GM20000 (cell line): ENCODE results near the gene AIP.
A peak's percentile ranks its signal among the peaks of the same experiment; 100 is the strongest.

Experiments
- DNase-seq: peaks from one replicate; pipeline ENCODE4 v3.0.0; 2012; ENCODE audit warnings: low spot score
- TF ChIP-seq, protein P1 (sequence below): IDR thresholded peaks from 2 replicates; pipeline ENCODE4 v1.5.1; 2012; ENCODE audit warnings: mild to moderate bottlenecking, control low read depth; ENCODE audit errors: extremely low read depth, missing control alignments

Gene AIP

DNA sequence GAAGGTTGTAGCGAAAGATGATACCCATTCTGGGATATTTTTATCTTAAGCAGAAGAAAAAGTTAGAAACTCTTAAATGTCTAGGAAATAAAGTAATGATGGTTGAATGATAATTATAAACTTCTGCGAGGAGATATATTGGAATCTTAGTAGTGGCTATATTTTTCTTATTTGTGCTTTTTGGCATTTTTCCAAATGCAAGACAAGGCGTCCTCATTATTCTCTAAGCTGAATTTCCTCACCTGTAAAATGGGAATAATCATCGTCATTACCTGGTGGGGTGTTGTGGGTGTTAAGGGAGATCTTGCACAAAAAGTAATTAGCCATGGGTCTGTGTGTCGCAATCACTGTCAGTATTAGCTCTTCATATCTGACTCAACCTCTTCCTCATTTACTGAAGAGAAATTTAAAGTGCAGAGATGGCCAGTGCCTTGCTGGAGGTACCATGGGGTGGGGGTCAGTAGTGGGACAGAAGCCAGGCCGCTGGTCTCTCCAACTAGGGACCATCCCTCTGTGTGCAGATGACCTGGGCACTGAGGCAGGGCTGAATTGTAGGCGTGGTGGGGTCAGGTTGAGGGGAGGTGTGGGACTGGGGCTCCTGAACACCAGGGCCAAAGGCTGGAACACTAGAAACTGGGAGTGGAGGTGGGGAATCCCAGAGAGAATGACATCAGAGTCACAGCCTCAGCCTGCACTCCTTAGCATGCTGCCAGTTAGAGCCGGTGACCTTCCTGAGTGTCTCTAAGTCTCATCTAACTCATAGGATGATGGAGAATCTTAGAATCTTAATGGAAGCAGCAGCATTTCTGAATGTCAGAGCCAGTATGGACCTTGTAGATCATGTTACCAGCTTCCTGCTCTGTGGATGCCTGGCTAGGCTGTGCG, 18.2 kb downstream of the AIP start:
- DNase-seq, result no peak
- TF ChIP-seq, protein P1, sequence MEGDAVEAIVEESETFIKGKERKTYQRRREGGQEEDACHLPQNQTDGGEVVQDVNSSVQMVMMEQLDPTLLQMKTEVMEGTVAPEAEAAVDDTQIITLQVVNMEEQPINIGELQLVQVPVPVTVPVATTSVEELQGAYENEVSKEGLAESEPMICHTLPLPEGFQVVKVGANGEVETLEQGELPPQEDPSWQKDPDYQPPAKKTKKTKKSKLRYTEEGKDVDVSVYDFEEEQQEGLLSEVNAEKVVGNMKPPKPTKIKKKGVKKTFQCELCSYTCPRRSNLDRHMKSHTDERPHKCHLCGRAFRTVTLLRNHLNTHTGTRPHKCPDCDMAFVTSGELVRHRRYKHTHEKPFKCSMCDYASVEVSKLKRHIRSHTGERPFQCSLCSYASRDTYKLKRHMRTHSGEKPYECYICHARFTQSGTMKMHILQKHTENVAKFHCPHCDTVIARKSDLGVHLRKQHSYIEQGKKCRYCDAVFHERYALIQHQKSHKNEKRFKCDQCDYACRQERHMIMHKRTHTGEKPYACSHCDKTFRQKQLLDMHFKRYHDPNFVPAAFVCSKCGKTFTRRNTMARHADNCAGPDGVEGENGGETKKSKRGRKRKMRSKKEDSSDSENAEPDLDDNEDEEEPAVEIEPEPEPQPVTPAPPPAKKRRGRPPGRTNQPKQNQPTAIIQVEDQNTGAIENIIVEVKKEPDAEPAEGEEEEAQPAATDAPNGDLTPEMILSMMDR, result no peak

DNA sequence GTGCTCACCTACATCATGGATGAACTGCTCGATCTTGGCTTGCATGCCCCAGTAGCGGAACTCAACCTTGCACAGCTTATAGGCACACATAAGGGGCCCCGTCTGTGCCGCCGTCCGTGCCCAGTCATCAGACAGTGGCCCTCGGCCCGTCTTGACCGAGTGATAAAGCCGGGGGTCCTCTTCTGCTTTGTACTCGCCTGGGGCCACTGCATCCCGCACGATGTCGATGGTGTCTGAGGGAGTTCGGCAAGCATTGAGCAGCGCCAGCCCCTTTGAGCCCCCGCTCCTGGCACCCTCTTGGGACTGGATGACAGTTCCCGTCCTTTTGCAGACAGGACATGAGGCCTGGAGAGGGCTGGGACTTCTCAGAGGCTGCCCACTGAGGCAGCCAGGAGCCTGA, 19.0 kb downstream of the AIP start:
- TF ChIP-seq, protein P1, result no peak
- DNase-seq, result no peak

DNA sequence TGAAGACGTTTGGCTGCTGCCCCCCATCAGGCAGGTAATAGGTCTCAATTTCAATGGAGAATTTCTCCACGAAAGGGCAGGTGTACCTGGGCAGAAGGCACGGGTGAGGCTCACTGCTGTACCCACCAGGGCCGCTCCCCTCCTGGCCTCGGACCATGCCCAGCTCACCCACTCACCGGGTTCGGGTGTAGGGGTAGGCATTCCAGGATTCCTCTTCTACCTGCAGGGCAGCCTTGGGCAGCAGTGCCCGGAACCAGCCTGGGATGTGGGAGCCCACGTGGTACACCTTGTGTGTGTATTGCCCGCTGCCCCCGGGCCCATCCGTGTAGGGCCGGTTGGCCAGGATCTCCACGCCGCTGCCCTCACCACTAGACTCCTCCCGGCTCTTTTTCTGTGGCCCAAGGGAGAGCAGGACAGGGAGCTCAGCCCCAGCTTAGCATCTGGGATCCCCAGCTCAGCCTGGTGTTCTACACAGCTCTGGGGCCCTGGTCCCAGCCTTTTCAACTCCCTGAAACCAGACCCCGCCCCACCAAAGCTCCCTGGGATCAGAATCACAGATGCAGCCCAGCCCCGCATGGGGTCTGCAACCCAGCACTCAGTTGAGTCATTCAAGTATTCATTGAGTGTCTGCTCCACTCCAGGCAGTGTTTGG, 19.6 kb downstream of the AIP start:
- no peak for DNase-seq
- TF ChIP-seq, protein P1, result no peak

DNA sequence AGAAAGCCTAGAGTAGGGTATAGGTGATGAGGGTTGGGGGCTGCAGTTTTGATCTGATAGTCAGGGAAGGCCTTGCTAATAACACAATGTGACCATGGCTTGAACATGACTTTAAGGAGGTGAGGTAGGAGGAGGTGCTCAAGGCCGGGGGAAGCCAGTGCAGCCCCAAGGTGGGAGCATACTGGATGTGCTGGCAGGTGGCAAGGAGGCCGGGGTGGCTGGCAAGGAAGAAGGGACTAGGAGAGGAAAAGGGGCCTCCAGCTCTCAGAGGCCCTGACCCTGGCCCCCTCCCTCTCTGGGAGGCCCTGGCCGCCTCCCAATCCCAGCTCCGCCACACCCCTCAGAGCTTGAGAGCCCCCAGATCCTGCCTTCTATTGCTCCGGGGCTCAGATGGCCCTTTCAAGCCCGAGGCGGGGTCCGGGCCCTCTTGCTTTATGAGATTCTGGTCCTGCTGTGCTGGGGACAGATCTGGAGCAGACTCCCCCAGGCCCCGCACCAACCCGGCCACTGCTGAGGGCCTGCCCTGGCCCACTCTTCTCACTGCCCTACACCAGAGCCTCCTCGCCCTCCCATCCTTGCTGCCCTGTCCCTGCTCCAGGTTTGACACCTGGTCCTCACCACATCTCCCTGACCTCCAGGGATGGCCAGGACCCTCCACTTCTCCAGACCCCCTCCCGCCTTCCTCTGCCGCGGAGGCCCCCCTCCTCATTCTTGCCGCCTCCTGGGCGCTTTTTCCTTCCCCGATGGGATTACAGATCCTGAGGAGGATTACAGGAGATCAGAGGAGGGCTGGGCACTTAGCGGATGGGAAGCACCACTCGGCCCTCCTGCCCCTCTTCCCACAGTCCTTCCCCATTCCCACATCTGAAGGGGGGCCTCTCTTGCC, 20.5 kb downstream of the AIP start:
- DNase-seq, result no peak
- TF ChIP-seq, protein P1, result no peak

DNA sequence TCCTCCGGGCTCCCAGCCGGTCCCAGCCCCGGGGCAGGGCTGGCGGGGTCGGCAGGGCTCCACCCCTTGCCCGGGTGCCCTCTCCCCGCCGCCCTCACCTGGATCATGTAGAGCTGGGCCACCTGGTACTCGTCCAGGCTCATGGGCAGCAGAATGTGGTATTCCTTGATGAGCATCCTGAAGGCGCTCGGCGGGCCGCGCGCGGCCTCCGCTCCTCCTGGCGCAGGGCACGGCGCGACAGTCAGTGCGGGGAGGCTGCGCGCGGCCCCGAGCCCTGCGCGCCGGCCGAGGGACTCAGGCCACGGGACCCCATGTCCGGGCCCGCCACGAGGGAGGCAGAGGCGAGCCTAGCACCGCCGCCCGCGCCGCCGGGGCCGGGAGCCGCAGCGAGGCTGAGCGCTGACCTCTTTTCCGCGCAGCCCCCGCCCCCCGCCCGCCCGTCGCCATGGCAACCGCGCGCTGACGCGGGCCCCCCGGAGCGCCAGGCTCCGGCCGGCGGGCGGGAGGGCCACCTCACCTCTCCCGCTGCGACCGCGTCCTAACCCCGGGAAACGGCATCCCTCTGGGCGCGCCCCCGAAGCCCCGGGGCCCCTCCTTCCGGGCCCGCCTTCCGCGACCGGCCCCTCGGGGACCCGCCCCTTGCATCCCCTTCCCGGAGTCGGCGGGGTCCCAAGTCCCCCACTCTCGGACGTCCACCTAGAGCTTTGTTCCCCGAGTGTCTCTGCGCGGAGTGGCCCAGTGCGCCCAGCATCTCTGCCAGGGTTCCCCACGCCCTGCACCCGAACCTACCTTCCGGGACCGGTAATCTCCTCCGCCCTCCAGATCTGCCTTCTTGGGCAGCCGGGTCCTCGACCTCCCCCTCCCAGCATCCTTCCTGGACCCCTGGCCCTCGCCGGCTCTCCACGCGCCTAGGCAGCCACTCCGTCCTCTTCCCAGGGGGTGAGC, 21.5 kb downstream of the AIP start:
- TF ChIP-seq, protein P1, result no peak
- peak; percentile 75 for DNase-seq

DNA sequence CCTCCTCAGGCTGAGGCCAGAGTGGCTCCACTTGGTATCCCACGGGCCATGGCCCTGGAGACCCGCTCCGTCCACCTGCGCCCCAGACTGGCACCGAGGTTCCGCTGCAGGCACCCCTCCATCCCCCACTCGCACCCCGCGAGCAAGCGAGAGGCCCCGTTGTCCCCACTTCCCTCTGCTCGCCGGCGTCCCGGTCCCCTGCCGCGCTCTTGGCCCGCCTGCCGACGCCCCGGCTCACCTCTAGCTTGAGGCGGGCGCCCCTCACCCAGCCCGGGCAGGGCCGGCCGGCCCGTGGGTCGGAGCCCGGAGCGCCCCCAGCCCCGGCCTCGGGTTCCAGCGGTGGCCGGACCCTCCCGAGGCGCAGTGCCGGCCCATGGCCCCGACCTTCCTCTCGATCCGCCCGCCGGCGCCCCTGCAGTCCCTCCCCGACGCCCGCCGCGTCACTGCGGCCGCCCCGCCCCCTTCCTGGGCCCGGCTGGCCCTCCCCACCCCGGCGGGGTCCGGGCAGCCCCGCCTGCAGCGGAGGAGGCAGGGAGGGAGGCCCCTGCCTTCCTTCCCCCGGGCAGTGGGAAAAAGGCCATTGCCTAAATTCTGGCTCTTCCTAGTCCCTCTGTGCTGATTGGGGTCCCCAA, 22.2 kb downstream of the AIP start, which contains the start of gene PITPNM1:
Gene PITPNM1, minus strand, starts transcription at position 414 of the 632 bp plus-strand sequence. CDS start 1,183 bp downstream, outside the sequence.
- TF ChIP-seq, protein P1, result no peak
- peak; percentile 95 for DNase-seq
